ENCODE data around the gene CDC42EP2. TPM values are rescaled to one million over a fixed set of nuclear protein-coding genes. Genes with fewer than 3 reads are reported as not detected.

The CDC42EP2 gene
- total and polyA plus RNA-seq, 2 experiments from 2014 or later, result 32.1 to 37.9 TPM

GRCh38 chr11:65277631-65278277 lies 36.9 kb upstream of the CDC42EP2 start:
- Histone ChIP-seq H3K27ac (peak overlapping the region; percentile 90), H3K36me3 (ENCODE audit: low read depth) (no peaks in the 10 kb centered on the region; the same call in 1 of the 2 replicates), H3K9ac (peak overlapping the region; percentile 10; the same call in 1 of the 2 replicates), H3K9me2 (ENCODE audit: insufficient read depth) (no peaks in the 10 kb centered on the region), H2AFZ (no peak overlapping the region), H3K4me3 (0 out of 2 replicates have a peak overlapping the region, but pooled peaks have one; percentile 13), H3K79me2 (ENCODE audit: insufficient read depth) (peaks cover 14% of the 10 kb centered on the region), H3F3A (ENCODE audit: insufficient read depth) (peaks cover 61% of the 10 kb centered on the region), H3K4me2 (ENCODE audit: unreplicated experiment) (peak overlapping the region; percentile 74), H3K27me3 (replicated peaks; ENCODE audit: insufficient read depth) (no peaks in the 10 kb centered on the region), H4K20me1 (ENCODE audit: insufficient read depth) (no peaks in the 10 kb centered on the region), H3K9me3 (ENCODE audit: low read depth) (no peaks in the 10 kb centered on the region), H3K4me1 (ENCODE audit: insufficient read depth) (peaks cover 54% of the 10 kb centered on the region)
- in situ Hi-C loops (cut with MboI), result loop anchor here (10.0 kb wide), 1 partner anchor 47 kb away; no protein-coding TSS in a partner anchor
- no peak for DNase-seq
- WGBS, 2 experiments (ENCODE audit: low coverage in 1 of 2, low lambda C conversion rate in 2 of 2, missing lambda C conversion rate in 2 of 2), result 98% methylated on average over 5 of the region's 5 CpGs
- no peak for TF ChIP-seq EZH2phosphoT487 (IDR thresholded peaks at IDR 0.05; ENCODE audit: insufficient read depth, low read depth)

- Histone ChIP-seq H3K9ac (peak overlapping the region; percentile 10; the same call in 1 of the 2 replicates), H2AFZ (no peak overlapping the region), H4K20me1 (ENCODE audit: insufficient read depth) (no peaks in the 10 kb centered on the region), H3K9me3 (ENCODE audit: low read depth) (no peaks in the 10 kb centered on the region), H3K79me2 (ENCODE audit: insufficient read depth) (peaks cover 14% of the 10 kb centered on the region), H3K4me2 (ENCODE audit: unreplicated experiment) (peak overlapping the region; percentile 74), H3K36me3 (ENCODE audit: low read depth) (no peaks in the 10 kb centered on the region; the same call in 1 of the 2 replicates), H3K27me3 (replicated peaks; ENCODE audit: insufficient read depth) (no peaks in the 10 kb centered on the region), H3K9me2 (ENCODE audit: insufficient read depth) (no peaks in the 10 kb centered on the region), H3F3A (ENCODE audit: insufficient read depth) (peaks cover 61% of the 10 kb centered on the region), H3K27ac (peak overlapping the region; percentile 90), H3K4me1 (ENCODE audit: insufficient read depth) (peaks cover 54% of the 10 kb centered on the region), H3K4me3 (0 out of 2 replicates have a peak overlapping the region, but pooled peaks have one; percentile 13)
- in situ Hi-C loops (cut with MboI), result loop anchor here (10.0 kb wide), 1 partner anchor 46 kb away; no protein-coding TSS in a partner anchor
- TF ChIP-seq EZH2 (IDR thresholded peaks at IDR 0.05; ENCODE audit: insufficient read depth, poor library complexity, severe bottlenecking), result no peak
- no peak for TF ChIP-seq EZH2phosphoT487 (IDR thresholded peaks at IDR 0.05; ENCODE audit: insufficient read depth, low read depth)
- no peak for DNase-seq
- WGBS, 2 experiments (ENCODE audit: low coverage in 1 of 2, low lambda C conversion rate in 2 of 2, missing lambda C conversion rate in 2 of 2), result 31 to 38% methylated on average over 2 of the region's 2 CpGs
Observed at GRCh38 chr11:65278356-65278755, 36.3 kb upstream of the CDC42EP2 start.

GRCh38 chr11:65279279-65279678 lies 35.4 kb upstream of the CDC42EP2 start:
- Histone ChIP-seq H3K4me2 (ENCODE audit: unreplicated experiment) (peak overlapping the region; percentile 74), H2AFZ (no peak overlapping the region), H3K4me1 (ENCODE audit: insufficient read depth) (peaks cover 50% of the 10 kb centered on the region), H4K20me1 (ENCODE audit: insufficient read depth) (no peaks in the 10 kb centered on the region), H3K36me3 (ENCODE audit: low read depth) (no peaks in the 10 kb centered on the region; the same call in 1 of the 2 replicates), H3K9me2 (ENCODE audit: insufficient read depth) (no peaks in the 10 kb centered on the region), H3K9me3 (ENCODE audit: low read depth) (no peaks in the 10 kb centered on the region), H3K9ac (peak overlapping the region; percentile 60), H3K27me3 (replicated peaks; ENCODE audit: insufficient read depth) (no peaks in the 10 kb centered on the region), H3F3A (ENCODE audit: insufficient read depth) (peaks cover 54% of the 10 kb centered on the region), H3K4me3 (peak overlapping the region; percentile 43; the same call in 1 of the 2 replicates), H3K79me2 (ENCODE audit: insufficient read depth) (peaks cover 14% of the 10 kb centered on the region), H3K27ac (peak overlapping the region; percentile 90)
- no peak for DNase-seq
- in situ Hi-C loops (cut with MboI), result loop anchor here (10.0 kb wide), 1 partner anchor 46 kb away; no protein-coding TSS in a partner anchor
- TF ChIP-seq EZH2 (IDR thresholded peaks at IDR 0.05; ENCODE audit: insufficient read depth, poor library complexity, severe bottlenecking) (no peak), EZH2phosphoT487 (IDR thresholded peaks at IDR 0.05; ENCODE audit: insufficient read depth, low read depth) (no peak)
- WGBS, 2 experiments (ENCODE audit: low coverage in 1 of 2, low lambda C conversion rate in 2 of 2, missing lambda C conversion rate in 2 of 2), result 88 to 89% methylated on average over 4 of the region's 4 CpGs

GRCh38 chr11:65279741-65280440 lies 34.8 kb upstream of the CDC42EP2 start:
- H3K9ac ChIP-seq, result peak overlapping the region; percentile 60
- 2 to 4% methylated on average over 5 of the region's 5 CpGs for WGBS, 2 experiments (ENCODE audit: low coverage in 1 of 2, low lambda C conversion rate in 2 of 2, missing lambda C conversion rate in 2 of 2)
- no peaks in the 10 kb centered on the region; the same call in 1 of the 2 replicates for H3K36me3 ChIP-seq (ENCODE audit: low read depth)
- no peaks in the 10 kb centered on the region for H3K27me3 ChIP-seq (replicated peaks; ENCODE audit: insufficient read depth)
- no peak overlapping the region for H2AFZ ChIP-seq
- H4K20me1 ChIP-seq (ENCODE audit: insufficient read depth), result no peaks in the 10 kb centered on the region
- in situ Hi-C loops (cut with MboI), result loop anchor here (10.0 kb wide), 1 partner anchor 45 kb away; no protein-coding TSS in a partner anchor
- no peaks in the 10 kb centered on the region for H3K9me2 ChIP-seq (ENCODE audit: insufficient read depth)
- peak overlapping the region; percentile 90 for H3K27ac ChIP-seq
- H3K4me3 ChIP-seq, result peak overlapping the region; percentile 43
- peaks cover 49% of the 10 kb centered on the region for H3F3A ChIP-seq (ENCODE audit: insufficient read depth)
- peaks cover 44% of the 10 kb centered on the region for H3K4me1 ChIP-seq (ENCODE audit: insufficient read depth)
- H3K4me2 ChIP-seq (ENCODE audit: unreplicated experiment), result peak overlapping the region; percentile 74
- DNase-seq, result peak; percentile 96
- H3K9me3 ChIP-seq (ENCODE audit: low read depth), result no peaks in the 10 kb centered on the region
- peaks cover 14% of the 10 kb centered on the region for H3K79me2 ChIP-seq (ENCODE audit: insufficient read depth)
- TF ChIP-seq EZH2phosphoT487 (IDR thresholded peaks at IDR 0.05; ENCODE audit: insufficient read depth, low read depth) (no peak), EZH2 (IDR thresholded peaks at IDR 0.05; ENCODE audit: insufficient read depth, poor library complexity, severe bottlenecking) (no peak)
